ENCODE results near the gene MACO1. TPM values are rescaled to one million over a fixed set of nuclear protein-coding genes. Genes with fewer than 3 reads are reported as not detected.

The MACO1 gene
- total RNA-seq, 2 experiments from 2014 or later, result 24.1 to 24.9 TPM

GRCh38 chr1:25445993-25446538 lies 15.4 kb downstream of the MACO1 start:
- ATAC-seq (ENCODE audit: poor library complexity) (no peak), DNase-seq (no peak)
- Mint-ChIP-seq H3K9me3 (no peaks in the 10 kb centered on the region), H3K4me1 (ENCODE audit: low read depth) (peaks cover 61% of the 10 kb centered on the region), H3K27ac (peak overlapping the region; percentile 45), H3K36me3 (ENCODE audit: low read depth) (peaks cover 48% of the 10 kb centered on the region), H3K4me3 (no peak overlapping the region), H3K27me3 (no peaks in the 10 kb centered on the region)
- CTCF ChIA-PET, result interaction anchor here (1.2 kb wide), 1 partner anchor 30 kb away, joined by 3 read pairs; no protein-coding TSS in a partner anchor
- peaks cover 27% of the 10 kb centered on the region for H3K36me3 ChIP-seq (ENCODE audit: insufficient read depth, low read length)
- intact Hi-C loops (cut with DNase I, micrococcal nuclease), result no loop called here
- POLR2A ChIA-PET, result no interaction called here
- no peak overlapping the region for H3K4me3 ChIP-seq (ENCODE audit: low read length)
- no peak overlapping the region for H3K27ac ChIP-seq (ENCODE audit: low read depth in 1 of 2, low read length in 2 of 2)
- peaks cover 3% of the 10 kb centered on the region for H3K4me1 ChIP-seq (ENCODE audit: insufficient read depth, low read length)
- H3K9me3 ChIP-seq (ENCODE audit: control insufficient read depth in 1 of 2, insufficient read depth in 1 of 2, low read length in 2 of 2), result no peaks in the 10 kb centered on the region
- TF ChIP-seq CTCF (IDR thresholded peaks at IDR 0.05), result no peak
- H3K27me3 ChIP-seq (ENCODE audit: control insufficient read depth in 1 of 2, insufficient read depth in 2 of 2, low read length in 2 of 2), result no peaks in the 10 kb centered on the region

GRCh38 chr1:25447547-25447946 lies 16.9 kb downstream of the MACO1 start:
- H3K36me3 ChIP-seq (ENCODE audit: insufficient read depth, low read length), result peaks cover 28% of the 10 kb centered on the region
- no peak overlapping the region for H3K27ac Mint-ChIP-seq
- H3K36me3 Mint-ChIP-seq (ENCODE audit: low read depth), result peaks cover 56% of the 10 kb centered on the region
- H3K4me3 ChIP-seq (ENCODE audit: low read length), result no peak overlapping the region
- H3K4me3 Mint-ChIP-seq, result no peak overlapping the region
- ATAC-seq (ENCODE audit: poor library complexity) (no peak), DNase-seq (no peak)
- H3K27me3 Mint-ChIP-seq, result no peaks in the 10 kb centered on the region
- no peak overlapping the region for H3K27ac ChIP-seq (ENCODE audit: low read depth in 1 of 2, low read length in 2 of 2)
- H3K9me3 ChIP-seq (ENCODE audit: control insufficient read depth in 1 of 2, insufficient read depth in 1 of 2, low read length in 2 of 2), result no peaks in the 10 kb centered on the region
- no peaks in the 10 kb centered on the region for H3K27me3 ChIP-seq (ENCODE audit: control insufficient read depth in 1 of 2, insufficient read depth in 2 of 2, low read length in 2 of 2)
- peaks cover 3% of the 10 kb centered on the region for H3K4me1 ChIP-seq (ENCODE audit: insufficient read depth, low read length)
- H3K4me1 Mint-ChIP-seq (ENCODE audit: low read depth), result peaks cover 48% of the 10 kb centered on the region
- TF ChIP-seq CTCF (IDR thresholded peaks at IDR 0.05), result no peak
- ChIA-PET CTCF (interaction anchor here (0.5 kb wide), 1 partner anchor 8 kb away, joined by 3 read pairs; no protein-coding TSS in a partner anchor), POLR2A (interaction anchor here (1.0 to 1.1 kb wide), 2 partner anchors 15 to 17 kb away, joined by 3 to 4 read pairs; partner anchors contain the start of gene MACO1)
- H3K9me3 Mint-ChIP-seq, result no peaks in the 10 kb centered on the region
- intact Hi-C loops (cut with DNase I, micrococcal nuclease), result no loop called here

GRCh38 chr1:25450891-25451290 lies 20.2 kb downstream of the MACO1 start:
- TF ChIP-seq CTCF (IDR thresholded peaks at IDR 0.05), result no peak
- POLR2A ChIA-PET, result interaction anchor here (1.2 to 1.3 kb wide), 3 partner anchors 19 to 203 kb away, joined by 3 to 7 read pairs (median 3); partner anchors contain the start of genes MACO1 and RSRP1
- Histone ChIP-seq H3K27me3 (ENCODE audit: control insufficient read depth in 1 of 2, insufficient read depth in 2 of 2, low read length in 2 of 2) (no peaks in the 10 kb centered on the region), H3K9me3 (ENCODE audit: control insufficient read depth in 1 of 2, insufficient read depth in 1 of 2, low read length in 2 of 2) (no peaks in the 10 kb centered on the region), H3K27ac (ENCODE audit: low read depth in 1 of 2, low read length in 2 of 2) (no peak overlapping the region), H3K4me1 (ENCODE audit: insufficient read depth, low read length) (no peaks in the 10 kb centered on the region), H3K36me3 (ENCODE audit: insufficient read depth, low read length) (peaks cover 38% of the 10 kb centered on the region), H3K4me3 (ENCODE audit: low read length) (no peak overlapping the region)
- Mint-ChIP-seq H3K9me3 (no peaks in the 10 kb centered on the region), H3K4me1 (ENCODE audit: low read depth) (peaks cover 27% of the 10 kb centered on the region), H3K36me3 (ENCODE audit: low read depth) (peaks cover 68% of the 10 kb centered on the region), H3K4me3 (no peak overlapping the region), H3K27ac (no peak overlapping the region), H3K27me3 (no peaks in the 10 kb centered on the region)
- CTCF ChIA-PET, result interaction anchor here (0.8 to 1.3 kb wide), 3 partner anchors 9 to 70 kb away, joined by 3 read pairs; no protein-coding TSS in a partner anchor
- intact Hi-C loops (cut with DNase I, micrococcal nuclease), result no loop called here
- no peak for ATAC-seq (ENCODE audit: poor library complexity)
- DNase-seq, result no peak
